Neural cell (in vitro differentiated cells): ENCODE data around the gene PRICKLE3. TPM values are rescaled to one million over a fixed set of nuclear protein-coding genes. Genes with fewer than 3 reads are reported as not detected.

Experiments used
- H2AFZ ChIP-seq: fragments of 200-600, 300-800 bp; sonication (generic), shearing (Covaris generic); 2 replicates; pipeline ENCODE4 v1.6.0; 2014; ENCODE audit warnings: low read depth, mild to moderate bottlenecking, antibody characterized with exemption, low read length, moderate library complexity
- H3F3A ChIP-seq: fragments of 200-600 bp; shearing (Covaris generic); 2 replicates; pipeline ENCODE4 v1.6.1; 2016; ENCODE audit warnings: mild to moderate bottlenecking, moderate library complexity, mixed read lengths, antibody characterized with exemption, low read length; ENCODE audit not compliant: insufficient read depth, poor library complexity, severe bottlenecking
- H3K27ac ChIP-seq: fragments of 200-600, 300-800 bp; sonication (generic), shearing (Covaris generic); 2 replicates; pipeline ENCODE4 v1.5.1; 2014; ENCODE audit warnings: mild to moderate bottlenecking, low read length, moderate library complexity
- H3K27me3 ChIP-seq: fragments of 300-800, 200-600 bp; sonication (generic), shearing (Covaris generic); 2 replicates; pipeline ENCODE4 v1.6.0; 2014; ENCODE audit warnings: mild to moderate bottlenecking, low read depth, low read length, moderate library complexity; ENCODE audit not compliant: insufficient read depth
- H3K36me3 ChIP-seq: fragments of 300-800, 200-600 bp; sonication (generic), shearing (Covaris generic); 2 replicates; pipeline ENCODE4 v1.5.1; 2014; ENCODE audit warnings: mild to moderate bottlenecking, antibody characterized with exemption, low read length, moderate library complexity; ENCODE audit not compliant: insufficient read depth
- H3K4me2 ChIP-seq: fragments of 300-800, 200-600 bp; sonication (generic), shearing (Covaris generic); 2 replicates; pipeline ENCODE4 v1.6.0; 2014; ENCODE audit warnings: mild to moderate bottlenecking, low read length
- H3K4me3 ChIP-seq: fragments of 300-800, 200-600 bp; sonication (generic), shearing (Covaris generic); 2 replicates; pipeline ENCODE4 v1.5.1; 2014; ENCODE audit warnings: mild to moderate bottlenecking, low read length, moderate library complexity
- H3K79me2 ChIP-seq: fragments of 200-600 bp; shearing (Covaris generic); replicated peaks from 2 replicates; pipeline ENCODE4 v1.6.0; 2014; ENCODE audit warnings: mild to moderate bottlenecking, low read length, moderate library complexity; ENCODE audit not compliant: insufficient read depth
- H3K9ac ChIP-seq: fragments of 300-800, 200-600 bp; sonication (generic), shearing (Covaris generic); 2 replicates; pipeline ENCODE4 v1.6.1; 2016; ENCODE audit warnings: mild to moderate bottlenecking, low read length, mixed read lengths
- H3K9me2 ChIP-seq: fragments of 200-600 bp; shearing (Covaris generic); 2 replicates; pipeline ENCODE4 v1.6.1; 2016; ENCODE audit warnings: mild to moderate bottlenecking, low read length, mixed read lengths; ENCODE audit not compliant: insufficient read depth
- H3K9me3 ChIP-seq: fragments of 200-600, 300-800 bp; sonication (generic), shearing (Covaris generic); 2 replicates; pipeline ENCODE4 v1.6.1; 2016; ENCODE audit warnings: mild to moderate bottlenecking, mixed run types, low read length, moderate library complexity, mixed read lengths
- H4K20me1 ChIP-seq: fragments of 200-600 bp; shearing (Covaris generic); 2 replicates; pipeline ENCODE4 v1.6.1; 2016; ENCODE audit warnings: mild to moderate bottlenecking, mixed run types; ENCODE audit not compliant: insufficient read depth
- CTCF ChIP-seq: fragments of 450-650 bp; IDR thresholded peaks from 2 replicates; pipeline ENCODE4 v1.5.1; 2014; ENCODE audit warnings: antibody characterized with exemption, mild to moderate bottlenecking, moderate library complexity; ENCODE audit not compliant: poor library complexity, severe bottlenecking
- EP300 ChIP-seq: fragments of 450-650 bp; conservative IDR thresholded peaks from 2 replicates; pipeline ENCODE4 v1.6.1; 2014; ENCODE audit warnings: antibody characterized with exemption, mild to moderate bottlenecking, moderate library complexity; ENCODE audit not compliant: poor library complexity, severe bottlenecking
- EZH2 ChIP-seq: fragments of 200-600, 300-800 bp; shearing (Covaris generic), sonication (generic); IDR thresholded peaks from 2 replicates; pipeline ENCODE4 v1.6.1; 2014; ENCODE audit warnings: antibody characterized with exemption, low read length, borderline replicate concordance, mild to moderate bottlenecking; ENCODE audit not compliant: insufficient read depth, poor library complexity, severe bottlenecking
- MXI1 ChIP-seq: fragments of 450-650 bp; conservative IDR thresholded peaks from 2 replicates; pipeline ENCODE4 v1.6.1; 2014; ENCODE audit warnings: antibody characterized with exemption, mild to moderate bottlenecking; ENCODE audit not compliant: poor library complexity, severe bottlenecking
- POLR2AphosphoS5 ChIP-seq: IDR thresholded peaks from 2 replicates; pipeline ENCODE4 v1.6.1; 2012
- RAD21 ChIP-seq: fragments of 450-650 bp; conservative IDR thresholded peaks from 2 replicates; pipeline ENCODE4 v1.6.1; 2014; ENCODE audit warnings: antibody characterized with exemption, mild to moderate bottlenecking, moderate library complexity
- SMC3 ChIP-seq: fragments of 450-650 bp; conservative IDR thresholded peaks from 2 replicates; pipeline ENCODE4 v1.6.1; 2014; ENCODE audit warnings: antibody characterized with exemption, mild to moderate bottlenecking, moderate library complexity; ENCODE audit not compliant: poor library complexity
- TAF1 ChIP-seq: IDR thresholded peaks from 2 replicates; pipeline ENCODE4 v1.6.1; 2012; ENCODE audit warnings: low read depth
- polyA plus RNA-seq: library from polyadenylated mRNA; depleted of rRNA; stranded (reverse); fragments of >200 nt; gene quantifications from 2 replicates; pipeline ENCODE4 v1.2.3, GENCODE V29; 2014
- TF ChIP-seq, protein P1 (sequence below): IDR thresholded peaks from 2 replicates; pipeline ENCODE4 v1.6.1; 2012; ENCODE audit warnings: borderline replicate concordance

The PRICKLE3 gene
- polyA plus RNA-seq, 1 donor from 2014 or later: 0.45 TPM

DNA sequence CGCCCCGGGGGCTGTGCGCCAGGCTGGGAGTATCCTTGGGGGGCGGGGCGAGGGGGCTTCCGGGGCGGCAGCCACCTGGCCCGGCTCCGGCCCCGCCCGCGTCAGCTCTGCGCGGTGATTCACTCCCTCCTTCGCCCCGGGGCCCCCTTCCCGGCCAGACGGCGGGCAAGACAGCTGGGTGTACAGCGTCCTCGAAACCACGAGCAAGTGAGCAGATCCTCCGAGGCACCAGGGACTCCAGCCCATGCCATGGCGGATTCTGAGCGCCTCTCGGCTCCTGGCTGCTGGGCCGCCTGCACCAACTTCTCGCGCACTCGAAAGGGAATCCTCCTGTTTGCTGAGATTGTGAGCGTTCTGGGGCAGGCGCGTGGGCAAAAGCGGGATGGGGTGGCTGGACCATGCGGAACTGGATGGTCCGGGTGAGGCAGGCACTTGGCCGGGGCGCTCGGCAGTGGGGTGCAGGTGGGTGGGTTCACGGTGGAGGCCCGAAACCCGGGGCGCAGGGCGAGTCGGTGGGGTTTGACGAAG is 14.4 kb downstream of the PRICKLE3 start, which contains the start of gene PLP2:
PLP2 (plus strand) TSS at position 147 of the 528 bp plus-strand sequence; CDS start at position 250, 103 bp downstream.
- H4K20me1 ChIP-seq: no peaks in the 10 kb centered on the region
- H3K36me3 ChIP-seq: no peaks in the 10 kb centered on the region
- peak within 1 kb of the TSS; percentile 56 for H3K4me3 ChIP-seq
- H2AFZ ChIP-seq: no peak within 1 kb of the TSS
- peaks cover 22% of the 10 kb centered on the region for H3K27me3 ChIP-seq
- H3K9ac ChIP-seq: no peak within 1 kb of the TSS
- no peaks in the 10 kb centered on the region for H3K79me2 ChIP-seq
- H3K9me2 ChIP-seq: no peaks in the 10 kb centered on the region
- no peak within 1 kb of the TSS for H3K27ac ChIP-seq
- TF ChIP-seq, protein P1, sequence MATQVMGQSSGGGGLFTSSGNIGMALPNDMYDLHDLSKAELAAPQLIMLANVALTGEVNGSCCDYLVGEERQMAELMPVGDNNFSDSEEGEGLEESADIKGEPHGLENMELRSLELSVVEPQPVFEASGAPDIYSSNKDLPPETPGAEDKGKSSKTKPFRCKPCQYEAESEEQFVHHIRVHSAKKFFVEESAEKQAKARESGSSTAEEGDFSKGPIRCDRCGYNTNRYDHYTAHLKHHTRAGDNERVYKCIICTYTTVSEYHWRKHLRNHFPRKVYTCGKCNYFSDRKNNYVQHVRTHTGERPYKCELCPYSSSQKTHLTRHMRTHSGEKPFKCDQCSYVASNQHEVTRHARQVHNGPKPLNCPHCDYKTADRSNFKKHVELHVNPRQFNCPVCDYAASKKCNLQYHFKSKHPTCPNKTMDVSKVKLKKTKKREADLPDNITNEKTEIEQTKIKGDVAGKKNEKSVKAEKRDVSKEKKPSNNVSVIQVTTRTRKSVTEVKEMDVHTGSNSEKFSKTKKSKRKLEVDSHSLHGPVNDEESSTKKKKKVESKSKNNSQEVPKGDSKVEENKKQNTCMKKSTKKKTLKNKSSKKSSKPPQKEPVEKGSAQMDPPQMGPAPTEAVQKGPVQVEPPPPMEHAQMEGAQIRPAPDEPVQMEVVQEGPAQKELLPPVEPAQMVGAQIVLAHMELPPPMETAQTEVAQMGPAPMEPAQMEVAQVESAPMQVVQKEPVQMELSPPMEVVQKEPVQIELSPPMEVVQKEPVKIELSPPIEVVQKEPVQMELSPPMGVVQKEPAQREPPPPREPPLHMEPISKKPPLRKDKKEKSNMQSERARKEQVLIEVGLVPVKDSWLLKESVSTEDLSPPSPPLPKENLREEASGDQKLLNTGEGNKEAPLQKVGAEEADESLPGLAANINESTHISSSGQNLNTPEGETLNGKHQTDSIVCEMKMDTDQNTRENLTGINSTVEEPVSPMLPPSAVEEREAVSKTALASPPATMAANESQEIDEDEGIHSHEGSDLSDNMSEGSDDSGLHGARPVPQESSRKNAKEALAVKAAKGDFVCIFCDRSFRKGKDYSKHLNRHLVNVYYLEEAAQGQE: no peak
- TF ChIP-seq RAD21 (no peak), EP300 (no peak)
- H3K4me2 ChIP-seq: no peak within 1 kb of the TSS
- no peaks in the 10 kb centered on the region for H3F3A ChIP-seq
- H3K9me3 ChIP-seq: no peaks in the 10 kb centered on the region

GRCh38 chrX:49167740-49168108 is 18.4 kb downstream of the PRICKLE3 start:
- H3K4me3 ChIP-seq: no peak overlapping the region
- no peaks in the 10 kb centered on the region for H3K9me3 ChIP-seq
- no peaks in the 10 kb centered on the region for H3K79me2 ChIP-seq
- H3F3A ChIP-seq: no peaks in the 10 kb centered on the region
- H2AFZ ChIP-seq: no peak overlapping the region
- peaks cover 15% of the 10 kb centered on the region for H3K27me3 ChIP-seq
- no peaks in the 10 kb centered on the region for H3K36me3 ChIP-seq
- no peaks in the 10 kb centered on the region for H3K9me2 ChIP-seq
- no peaks in the 10 kb centered on the region for H4K20me1 ChIP-seq
- H3K27ac ChIP-seq: no peak overlapping the region
- no peak overlapping the region for H3K4me2 ChIP-seq
- TF ChIP-seq, protein P1: no peak
- TF ChIP-seq TAF1: no peak
- TF ChIP-seq RAD21: no peak
- no peak for TF ChIP-seq CTCF
- TF ChIP-seq SMC3: no peak
- TF ChIP-seq EP300: no peak
- TF ChIP-seq POLR2AphosphoS5: no peak
- TF ChIP-seq EZH2: no peak
- no peak for TF ChIP-seq MXI1
- no peak overlapping the region for H3K9ac ChIP-seq
